A204.1 (cell line): ENCODE data around the gene MMP11.
"Not testable (repeated sequence)": the region's sequence is repeated elsewhere in the genome, so short reads cannot be mapped to it uniquely, and the experiment has no call there.

Experiments
- FAIRE-seq: peaks from 2 replicates; lab custom pipeline; 2012; peaks lifted over from hg19 to GRCh38; lab: Jason Lieb, UNC

Gene MMP11

GRCh38 chr22:23772649-23773473 is at the start of gene MMP11:
MMP11 (plus strand) TSS chr22:23772849; CDS start chr22:23772871, 22 bp downstream.
- no peak for FAIRE-seq

- FAIRE-seq = not testable (repeated sequence)
Measured at GRCh38 chr22:23728108-23728507, 44.5 kb upstream of the MMP11 start.

- no peak for FAIRE-seq
Measured at GRCh38 chr22:23737696-23738095, 35.0 kb upstream of the MMP11 start.

GRCh38 chr22:23742505-23743264 is 30.0 kb upstream of the MMP11 start:
- no peak for FAIRE-seq

- FAIRE-seq = no peak
Measured at GRCh38 chr22:23743303-23743705, 29.3 kb upstream of the MMP11 start.

- no peak for FAIRE-seq
Measured at GRCh38 chr22:23744001-23744400, 28.6 kb upstream of the MMP11 start.

GRCh38 chr22:23744485-23744884 is 28.2 kb upstream of the MMP11 start:
- no peak for FAIRE-seq

GRCh38 chr22:23745791-23746190 is 26.9 kb upstream of the MMP11 start:
- no peak for FAIRE-seq

- no peak for FAIRE-seq
Measured at GRCh38 chr22:23749841-23750301, 22.8 kb upstream of the MMP11 start.

GRCh38 chr22:23750367-23750713 is 22.3 kb upstream of the MMP11 start:
- FAIRE-seq = no peak

- no peak for FAIRE-seq
Measured at GRCh38 chr22:23750714-23751440, 21.8 kb upstream of the MMP11 start, which contains the start of gene ZNF70. ZNF70 (minus strand) TSS chr22:23751112; CDS start chr22:23745140, 5,972 bp downstream.

GRCh38 chr22:23751441-23751996 is 21.1 kb upstream of the MMP11 start:
- no peak for FAIRE-seq

- FAIRE-seq = no peak
Measured at GRCh38 chr22:23752090-23752691, 20.5 kb upstream of the MMP11 start.

GRCh38 chr22:23752750-23753149 is 19.9 kb upstream of the MMP11 start:
- no peak for FAIRE-seq

- no peak for FAIRE-seq
Measured at GRCh38 chr22:23753385-23753784, 19.3 kb upstream of the MMP11 start.

- no peak for FAIRE-seq
Measured at GRCh38 chr22:23754220-23754919, 18.3 kb upstream of the MMP11 start, which contains the start of gene VPREB3. VPREB3 (minus strand) TSS chr22:23754425; CDS start chr22:23754363, 62 bp downstream.

GRCh38 chr22:23754980-23755636 is 17.5 kb upstream of the MMP11 start:
- no peak for FAIRE-seq

GRCh38 chr22:23755711-23756110 is 16.9 kb upstream of the MMP11 start:
- no peak for FAIRE-seq

GRCh38 chr22:23756891-23757290 is 15.8 kb upstream of the MMP11 start:
- no peak for FAIRE-seq

- no peak for FAIRE-seq
Measured at GRCh38 chr22:23759566-23759965, 13.1 kb upstream of the MMP11 start.

- no peak for FAIRE-seq
Measured at GRCh38 chr22:23760056-23760455, 12.6 kb upstream of the MMP11 start.
